GM18508 (cell line): ENCODE measurements around the gene PAPSS1.

Experiments used
- ATAC-seq: cut with Tn5 transposase; IDR thresholded peaks from one replicate; pipeline ENCODE4 v1.9.1; 2021; ENCODE audit warnings: moderate number of reproducible peaks; ENCODE audit not compliant: insufficient read depth, unreplicated experiment

Gene PAPSS1

DNA sequence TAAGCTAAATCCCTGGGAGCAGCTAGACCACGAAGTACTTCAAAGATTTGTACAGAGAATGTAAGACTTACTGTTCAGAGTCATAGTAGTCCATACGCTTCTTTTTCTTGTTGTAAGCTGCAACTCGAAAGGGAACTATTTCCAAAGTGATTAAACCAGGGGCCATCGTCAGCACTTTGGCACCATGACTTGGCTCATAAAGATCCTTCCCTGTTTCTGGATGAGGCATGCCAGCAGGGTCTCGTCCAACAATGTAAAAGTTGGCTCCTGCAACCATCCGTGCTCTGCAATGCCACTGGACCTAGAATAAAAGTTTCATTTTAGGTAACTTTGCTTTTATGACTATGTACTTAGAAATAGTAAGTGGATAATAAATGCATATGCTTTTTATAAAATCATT, 88.5 kb downstream of the PAPSS1 start:
- no peak for ATAC-seq

DNA sequence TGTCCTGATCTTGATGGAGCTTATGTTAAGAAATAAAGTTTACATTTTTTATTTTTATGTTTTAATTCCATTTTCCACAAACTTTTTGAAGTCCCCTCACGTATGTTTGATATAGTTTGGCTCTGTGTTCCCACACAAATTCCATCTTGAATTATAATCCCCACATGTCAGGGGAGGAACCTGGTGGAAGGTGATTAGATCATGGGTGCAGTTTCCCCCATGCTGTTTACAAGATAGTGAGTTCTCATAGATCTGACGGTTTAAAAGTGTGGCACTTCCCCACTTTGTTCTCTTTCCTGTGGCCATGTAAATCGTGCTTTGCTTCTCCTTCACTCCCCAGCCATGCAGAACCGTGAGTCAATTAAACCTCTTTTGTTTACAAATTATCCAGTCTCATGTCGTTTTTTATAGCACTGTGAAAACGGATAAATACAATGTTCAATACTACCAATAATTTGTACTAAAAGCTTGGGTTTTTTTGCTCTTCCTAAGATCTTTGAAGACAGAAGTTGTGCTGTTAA, 89.8 kb downstream of the PAPSS1 start:
- no peak for ATAC-seq

DNA sequence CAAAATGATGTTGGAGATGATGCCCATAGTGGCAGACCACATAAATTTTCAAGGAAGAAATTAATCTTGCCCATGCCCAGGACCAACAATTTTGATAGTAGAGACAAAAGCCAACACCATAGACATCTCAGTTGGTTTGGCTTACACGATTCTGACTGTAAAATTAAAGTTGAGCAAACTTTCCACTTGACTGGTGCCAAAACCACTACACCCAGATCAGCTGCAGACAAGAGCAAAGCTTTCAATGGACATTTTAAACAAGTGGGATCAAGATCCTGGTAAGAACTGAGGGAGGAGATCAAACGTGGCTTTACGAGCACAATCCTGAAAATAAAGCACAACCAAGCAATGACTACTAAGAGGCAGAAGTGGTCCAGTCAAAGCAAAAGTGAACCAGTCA, 90.7 kb downstream of the PAPSS1 start:
- ATAC-seq, result no peak

DNA sequence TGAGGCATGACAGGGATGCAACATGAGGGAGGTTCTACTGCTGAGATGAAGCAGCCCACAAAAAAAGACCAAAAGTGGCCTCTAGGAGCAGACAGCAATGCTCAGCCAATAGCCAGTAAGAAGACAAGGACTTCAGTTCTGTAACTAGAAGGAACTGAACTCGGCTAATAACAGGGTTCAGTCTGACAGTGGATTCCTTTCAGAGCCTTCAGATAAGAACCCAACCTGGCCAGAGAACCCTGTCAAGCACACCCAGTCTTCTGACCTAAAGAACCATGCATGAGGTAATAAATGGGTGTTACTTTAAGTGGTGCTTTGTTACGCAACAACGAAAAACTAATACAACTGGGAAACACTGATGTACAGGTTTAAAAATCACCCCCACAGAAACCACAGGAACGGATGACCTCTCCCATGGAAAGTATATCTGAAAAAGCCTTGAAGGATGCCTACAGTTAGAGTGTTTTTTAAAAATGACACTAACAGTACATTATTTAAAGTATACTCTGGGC, 94.6 kb downstream of the PAPSS1 start:
- ATAC-seq, result no peak

DNA sequence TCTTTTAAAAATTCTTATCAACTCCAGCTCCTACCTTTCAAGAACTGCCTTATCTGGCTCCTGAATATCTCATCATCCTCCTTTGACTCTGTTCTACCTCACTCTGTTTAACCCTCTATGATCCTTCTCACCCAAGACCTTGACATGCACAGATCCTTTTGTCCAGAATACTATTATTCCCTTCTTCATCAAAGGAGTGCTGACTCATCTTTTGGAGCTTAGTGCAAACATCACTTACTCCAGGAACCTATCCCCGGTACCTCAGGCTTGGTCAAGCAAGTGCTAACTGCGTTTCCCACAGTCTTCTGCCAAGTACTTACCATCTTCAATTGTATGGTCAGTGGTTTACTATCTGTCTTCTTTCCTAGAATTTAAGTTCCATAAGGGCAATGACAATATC, 96.0 kb downstream of the PAPSS1 start:
- ATAC-seq, result no peak

DNA sequence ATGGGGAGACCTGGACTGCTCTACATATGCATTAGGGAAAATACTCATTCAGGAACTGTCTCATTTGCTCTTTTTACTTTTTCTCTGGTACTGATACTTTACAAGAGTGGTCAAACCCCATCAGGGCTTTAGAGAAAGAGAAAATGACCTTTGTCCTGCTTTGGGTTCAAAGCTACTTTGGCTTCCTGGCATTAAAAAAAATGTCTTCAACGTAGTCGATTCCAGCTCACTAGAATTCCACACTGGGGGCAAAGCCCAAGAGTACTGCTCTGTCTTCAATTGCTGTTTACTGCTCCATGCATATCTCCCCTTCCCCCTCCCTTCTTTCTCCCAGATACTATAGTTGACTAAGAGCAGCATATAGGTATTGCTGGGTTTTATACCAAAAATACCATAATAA, 98.0 kb downstream of the PAPSS1 start:
- ATAC-seq, result no peak

DNA sequence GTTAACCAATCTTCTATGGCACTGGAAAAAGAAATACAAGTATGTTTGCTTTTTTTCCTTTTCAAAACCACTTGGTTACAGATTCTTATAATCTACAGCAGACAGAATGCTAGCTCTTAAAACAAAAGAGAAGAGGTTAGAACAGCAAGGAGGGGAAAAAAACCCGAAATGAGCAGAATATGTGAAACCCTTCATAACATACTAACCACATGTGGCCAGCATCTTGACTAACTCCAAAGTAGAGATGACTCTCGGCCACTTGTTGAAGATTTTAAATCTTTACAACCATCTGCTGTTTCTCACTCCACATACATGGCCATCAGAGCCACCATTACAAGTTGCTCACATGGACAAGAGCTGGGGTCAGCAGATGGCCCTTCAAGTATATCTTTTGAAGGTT, 100.3 kb downstream of the PAPSS1 start:
- ATAC-seq, result no peak

DNA sequence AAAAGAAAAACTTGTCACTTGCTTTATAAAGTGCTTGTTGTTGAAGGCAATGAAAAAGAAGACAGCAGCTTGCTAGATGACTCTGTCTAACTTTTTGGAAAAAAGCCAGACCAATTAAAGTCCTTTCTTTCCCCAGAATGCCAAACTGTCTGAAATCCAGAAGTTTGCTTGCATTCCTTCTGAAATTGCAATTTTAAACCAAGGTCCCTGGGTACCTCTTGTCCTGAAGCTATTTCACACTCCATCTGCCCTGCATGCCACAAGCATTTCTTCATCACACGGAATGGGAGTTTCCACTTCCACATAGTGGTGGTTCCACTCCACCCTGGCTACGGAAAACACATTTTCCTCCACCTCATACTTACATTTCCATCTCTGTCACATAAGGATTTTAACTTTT, 101.0 kb downstream of the PAPSS1 start:
- ATAC-seq, result no peak

DNA sequence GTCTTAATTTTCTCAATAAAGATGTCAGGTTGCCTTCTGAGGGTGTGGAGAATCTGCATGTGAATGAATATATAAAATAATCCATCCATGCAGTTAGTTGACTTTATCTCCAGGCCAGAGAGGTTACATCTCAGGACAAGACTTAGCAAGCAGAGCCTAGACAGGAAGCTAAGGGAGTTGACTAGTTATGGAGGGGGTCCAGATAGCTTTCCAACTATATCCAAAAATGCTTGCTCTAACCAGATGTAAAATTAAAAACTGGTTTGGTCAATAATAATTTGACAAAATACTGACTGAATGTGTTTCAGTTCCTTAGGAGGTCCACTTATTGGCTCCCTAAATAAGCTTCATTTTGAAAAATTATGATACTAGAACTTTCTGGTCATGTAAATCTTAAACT, 101.4 kb downstream of the PAPSS1 start:
- ATAC-seq, result no peak

DNA sequence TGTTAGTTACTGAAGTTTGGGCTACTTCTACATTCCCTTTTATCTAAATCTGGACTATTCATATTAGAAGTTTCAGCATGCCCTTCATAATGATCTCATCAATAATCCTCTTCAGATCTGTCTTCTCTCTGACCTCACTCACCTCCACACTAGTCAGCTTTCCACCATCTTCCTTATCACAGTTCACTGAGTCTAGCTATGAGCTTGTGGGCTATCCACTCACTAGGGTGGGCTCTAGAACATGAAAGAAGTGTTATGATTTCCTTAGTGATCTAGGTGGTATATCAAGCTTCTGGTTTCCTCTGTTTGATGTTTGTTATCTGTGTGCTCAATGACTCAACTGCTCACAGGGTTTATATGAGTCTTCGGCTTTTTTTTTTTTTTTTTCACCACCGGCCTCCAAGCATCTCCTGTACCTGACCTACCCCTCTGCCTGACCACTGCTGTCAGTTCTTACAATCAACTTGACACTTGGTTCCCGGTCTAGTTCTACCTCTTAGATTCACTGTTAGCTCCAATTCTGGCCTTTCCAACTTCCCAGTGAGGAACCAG, 103.1 kb downstream of the PAPSS1 start:
- no peak for ATAC-seq

DNA sequence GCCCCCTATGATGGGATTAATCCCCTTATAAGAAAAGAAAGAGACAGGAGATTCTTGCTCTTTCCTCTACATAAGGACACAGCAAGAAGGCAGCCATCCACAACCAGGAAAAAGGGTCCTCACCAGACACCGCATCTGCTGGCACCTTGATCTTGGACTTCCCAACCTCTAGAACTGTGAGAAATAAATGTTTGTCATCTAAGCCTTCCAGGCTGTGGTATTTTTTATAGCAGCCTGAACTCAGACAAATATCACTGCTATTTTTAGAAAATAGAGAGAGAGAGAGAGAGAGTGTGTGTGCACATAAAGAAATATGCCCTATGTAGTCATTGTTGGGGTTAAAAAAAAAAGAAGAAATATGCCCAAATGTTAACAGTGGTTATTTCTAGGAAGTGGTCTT, 104.2 kb downstream of the PAPSS1 start:
- no peak for ATAC-seq

DNA sequence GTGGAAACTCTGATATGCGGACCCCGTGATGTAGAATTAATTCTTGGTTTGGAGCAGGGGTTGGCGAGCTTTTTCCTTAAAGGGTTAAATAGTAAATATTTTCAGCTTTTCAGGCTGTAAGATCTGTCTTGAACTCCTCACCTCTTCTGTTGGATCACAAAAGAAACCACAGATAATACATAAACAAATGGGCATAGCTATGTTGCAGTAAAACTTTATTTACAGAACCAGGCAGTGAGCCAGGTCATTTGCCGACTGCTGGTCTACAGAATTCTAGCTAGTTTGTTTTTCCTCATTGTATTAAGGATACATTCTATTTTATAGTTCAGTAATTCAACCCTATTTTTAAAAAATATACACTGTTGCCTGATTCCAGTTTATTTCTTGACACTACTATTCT, 116.6 kb downstream of the PAPSS1 start:
- ATAC-seq, result no peak

DNA sequence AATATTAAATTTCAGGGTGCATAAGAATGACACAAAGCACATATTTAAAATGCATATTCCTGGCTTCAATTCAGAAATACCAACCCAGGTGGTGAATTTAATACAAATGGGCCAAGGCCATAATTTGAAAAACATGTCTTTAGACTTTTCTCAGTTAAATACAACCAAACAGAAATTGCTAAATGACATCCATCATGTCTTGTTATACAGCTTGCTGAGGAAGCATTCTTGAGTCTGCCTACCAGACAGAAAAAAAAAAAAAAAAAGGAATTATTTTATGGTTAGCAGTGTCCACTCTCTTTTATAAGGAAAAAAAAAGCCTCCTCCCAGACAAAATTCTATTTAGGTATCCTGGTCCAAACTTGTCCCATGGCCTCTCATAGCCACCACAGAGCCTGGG, 119.1 kb downstream of the PAPSS1 start:
- no peak for ATAC-seq

DNA sequence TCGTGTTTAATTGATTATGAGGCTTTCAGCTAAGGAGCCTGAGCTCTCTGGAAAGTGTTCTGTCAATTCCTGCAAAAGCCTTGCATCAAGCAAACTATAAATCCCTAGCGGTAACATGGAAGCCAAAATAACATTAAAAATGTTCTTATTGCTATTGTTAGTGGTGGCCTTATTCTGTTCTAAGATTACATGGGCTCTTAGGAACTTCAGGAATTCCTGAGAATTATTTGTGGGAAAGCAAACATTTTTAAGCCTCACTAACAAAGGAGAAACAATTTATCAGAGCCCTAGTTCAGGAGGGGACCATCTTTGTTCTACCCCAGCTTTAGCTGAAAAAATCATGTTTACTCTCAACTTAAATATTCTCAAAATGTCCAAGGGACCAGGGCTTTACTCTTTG, 119.6 kb downstream of the PAPSS1 start:
- ATAC-seq, result no peak

DNA sequence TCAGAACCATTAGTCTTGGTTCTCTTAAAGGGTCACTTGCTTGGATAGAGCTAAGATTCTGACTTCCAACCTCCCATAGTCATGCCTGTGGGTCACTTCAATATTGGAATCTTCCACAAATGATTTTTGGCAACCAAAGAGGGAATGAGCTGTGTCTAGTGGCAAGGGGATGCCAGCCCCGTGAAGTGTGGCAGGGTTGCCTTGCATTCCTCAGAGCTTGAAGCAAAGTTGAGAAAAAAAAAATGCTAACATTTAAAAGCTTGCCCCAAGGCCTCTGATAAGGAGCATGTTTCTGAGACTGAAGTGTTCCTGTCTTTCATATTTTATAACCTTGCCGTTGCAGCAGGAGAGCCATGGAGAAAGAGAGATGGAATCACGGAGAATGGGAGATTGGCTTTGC, 120.2 kb downstream of the PAPSS1 start:
- no peak for ATAC-seq

DNA sequence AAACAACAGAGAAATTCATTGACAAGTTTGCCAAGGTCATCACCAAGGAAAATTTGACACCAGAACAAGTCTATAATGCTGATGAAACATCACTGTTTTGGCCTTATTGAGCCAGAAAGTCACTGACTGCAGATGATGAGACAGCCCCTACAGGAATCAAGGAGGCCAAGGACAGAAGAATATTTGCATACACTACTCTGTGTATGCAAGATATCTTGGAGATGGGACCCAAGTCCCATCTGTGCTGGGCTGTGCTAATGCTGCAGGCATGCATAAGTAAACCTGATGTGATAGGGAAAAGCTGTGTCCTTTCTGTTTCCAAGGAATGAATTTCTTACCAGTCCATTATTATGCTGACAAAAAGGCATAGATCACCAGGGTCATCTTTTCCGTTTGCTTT, 126.8 kb downstream of the PAPSS1 start:
- no peak for ATAC-seq

DNA sequence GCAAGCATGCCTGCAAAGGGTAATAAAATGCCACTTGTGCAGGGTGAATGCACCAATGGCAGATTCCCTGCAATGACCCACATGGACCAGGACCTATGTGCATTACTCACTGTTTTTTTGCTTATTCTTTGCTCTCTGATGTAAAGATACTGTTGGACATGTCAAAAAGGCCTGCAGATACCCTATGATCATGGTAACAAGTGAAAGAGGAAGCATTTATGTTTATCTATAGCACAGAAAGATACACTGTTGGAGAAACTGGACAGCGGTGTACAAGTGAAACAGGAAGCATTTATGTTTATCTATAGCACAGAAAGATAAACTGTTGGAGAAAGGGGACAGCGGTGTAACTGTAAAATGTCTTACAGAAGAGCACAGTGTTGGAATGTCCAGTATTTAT, 127.5 kb downstream of the PAPSS1 start:
- ATAC-seq, result peak; percentile 87

DNA sequence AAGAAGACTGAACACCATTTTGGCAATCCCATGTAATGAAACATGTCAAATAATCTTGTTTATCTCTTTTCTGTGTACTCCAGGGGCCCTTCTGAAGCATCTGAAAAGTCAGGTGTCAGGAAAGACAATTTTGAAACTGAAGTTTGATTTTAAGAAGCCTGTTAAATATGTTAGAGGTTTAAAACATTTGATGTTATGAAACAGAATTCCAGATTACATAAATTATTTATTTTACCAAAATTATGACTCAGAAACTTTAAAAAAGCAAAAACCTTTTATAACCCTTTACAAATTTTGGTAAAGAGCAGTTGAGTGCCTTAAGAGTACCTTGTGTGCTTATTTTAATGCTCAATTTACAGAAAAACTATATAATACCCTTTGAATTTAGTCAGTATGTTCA, 130.8 kb downstream of the PAPSS1 start:
- no peak for ATAC-seq

DNA sequence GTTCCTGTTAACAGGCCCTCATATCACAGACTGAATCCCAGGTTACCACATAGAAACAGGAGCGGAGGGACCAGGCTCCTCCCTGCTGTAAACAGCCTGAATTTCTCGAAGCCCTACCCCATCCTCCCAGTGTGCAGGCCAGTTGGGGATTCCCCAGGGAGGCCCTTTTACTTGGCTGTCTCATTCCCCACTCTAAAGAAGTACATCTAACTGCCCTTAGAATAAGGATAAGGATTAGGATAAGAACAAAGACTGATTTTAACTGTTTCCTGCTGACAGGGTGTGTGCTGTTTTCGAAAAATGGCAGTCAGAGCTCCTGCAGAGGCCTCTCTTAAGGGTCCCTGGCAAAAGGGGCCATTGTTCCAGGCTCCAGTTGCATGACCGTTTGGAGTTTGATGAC, 133.7 kb downstream of the PAPSS1 start:
- no peak for ATAC-seq

DNA sequence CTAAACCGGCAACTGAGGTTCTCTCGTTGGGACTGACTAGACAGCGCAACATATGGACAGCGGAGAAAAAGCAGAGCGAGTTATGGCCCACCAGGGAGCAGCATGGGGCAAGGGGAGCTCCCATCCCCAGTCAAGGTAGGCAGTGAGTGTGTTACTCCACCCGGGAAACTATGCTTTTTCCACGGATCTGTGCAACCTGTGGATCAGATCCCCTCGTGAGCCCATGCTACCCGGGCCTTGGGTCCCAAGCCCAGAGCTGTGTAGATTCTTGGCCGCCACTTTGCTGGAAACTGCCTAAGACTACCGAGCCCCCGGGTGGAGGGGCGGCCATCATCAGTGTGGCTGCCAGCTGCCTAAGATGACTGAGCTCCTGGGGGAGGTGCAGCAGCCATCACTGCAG, 140.9 kb downstream of the PAPSS1 start:
- ATAC-seq, result no peak

DNA sequence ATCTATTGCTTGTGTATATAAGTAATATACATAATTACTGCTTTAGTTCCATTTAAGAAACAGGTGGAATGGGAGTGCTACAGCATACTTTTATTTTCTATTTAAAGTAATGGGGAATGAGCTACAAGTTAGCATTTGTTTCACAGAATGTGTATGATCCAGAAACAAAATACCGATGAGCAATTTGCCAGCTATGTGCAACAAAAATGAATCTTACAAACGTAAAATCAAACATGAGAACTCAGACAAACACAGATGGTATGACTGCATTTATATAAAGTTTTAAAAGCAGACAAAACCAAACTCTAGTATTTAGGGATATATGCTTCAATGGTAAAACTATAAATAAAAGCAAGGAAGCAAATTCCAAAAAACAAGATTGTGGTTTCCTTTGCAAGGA, 141.7 kb downstream of the PAPSS1 start:
- no peak for ATAC-seq

DNA sequence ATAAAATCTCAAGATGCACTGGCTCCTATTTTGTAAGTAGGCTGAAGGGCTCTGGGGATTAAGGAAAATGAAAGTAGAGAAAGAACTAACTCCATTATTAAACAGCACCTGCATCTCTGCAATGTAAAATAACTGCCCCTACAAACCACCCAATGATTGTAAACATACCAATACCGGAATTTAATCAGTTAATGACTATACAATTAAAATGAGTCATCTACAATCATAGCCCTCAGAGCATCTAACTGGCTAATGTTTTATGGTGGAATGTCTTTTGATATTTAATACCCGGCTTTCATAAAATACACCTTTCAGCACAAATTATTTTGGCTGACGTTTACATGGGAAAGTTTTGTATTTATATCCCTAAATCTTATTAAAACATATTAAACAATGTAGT, 142.3 kb downstream of the PAPSS1 start:
- no peak for ATAC-seq

DNA sequence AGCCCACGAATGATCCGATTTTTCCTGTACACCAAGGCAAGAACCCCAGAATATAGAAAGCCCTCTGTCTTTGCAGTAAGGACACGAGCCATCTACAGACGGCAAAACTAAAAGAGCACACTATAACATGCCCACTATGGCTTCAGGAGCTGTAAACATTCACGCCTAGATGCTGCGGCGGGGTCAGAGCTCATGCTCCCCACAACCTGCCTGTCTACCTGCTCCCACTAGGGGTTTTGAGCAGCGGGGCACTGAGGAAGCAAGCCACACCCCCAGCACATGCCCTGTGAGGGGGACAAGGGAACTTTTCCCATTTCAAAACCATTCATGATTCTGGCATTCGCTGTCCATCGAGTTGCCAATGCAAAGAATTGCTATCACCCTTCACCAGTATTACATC, 144.8 kb downstream of the PAPSS1 start:
- no peak for ATAC-seq
